Body of pancreas (tissue), 4 donors: ENCODE results near the gene OR10A3. TPM values are rescaled to one million over a fixed set of nuclear protein-coding genes. Genes with fewer than 3 reads are reported as not detected.

Source experiments
- ATAC-seq: fragments of 150-250 bp; one replicate; pipeline ENCODE4 v1.9.1; 2016
- DNase-seq, 4 donors: peaks; one replicate each; pipeline ENCODE4 v3.0.0-alpha.2; 2019
- H3K27ac ChIP-seq, 4 donors: fragments of 200-600 bp; sonication (generic); 1 replicate in 3 of 4; 2 replicates in 1 of 4; pipeline versions ENCODE4 v1.5.1 to v1.6.1; 2016 to 2019; ENCODE audit warnings: mild to moderate bottlenecking in 1 of 4, mixed read lengths in 1 of 4, moderate library complexity in 1 of 4
- H3K27me3 ChIP-seq, 2 donors: fragments of 200-600 bp; sonication (generic); one replicate each; pipeline ENCODE4 v1.6.0; 2016; ENCODE audit warnings: mild to moderate bottlenecking in 1 of 2
- H3K36me3 ChIP-seq, 2 donors: fragments of 200-600 bp; sonication (generic); replicated peaks in 1 of 2; 2 replicates each; pipeline ENCODE4 v1.5.1; 2016; ENCODE audit warnings: low read depth in 2 of 2; ENCODE audit not compliant: insufficient read depth in 1 of 2
- H3K4me1 ChIP-seq: fragments of 200-600 bp; sonication (generic); one replicate; pipeline ENCODE4 v1.6.0; 2016
- H3K4me3 ChIP-seq, 2 donors: fragments of 200-600 bp; sonication (generic); 1 replicate in 1 of 2; 2 replicates in 1 of 2; pipeline ENCODE4 v1.5.1; 2016 to 2019
- H3K9me3 ChIP-seq, 3 donors: fragments of 200-600 bp; sonication (generic); 1 replicate in 2 of 3; 2 replicates in 1 of 3; pipeline ENCODE4 v1.5.1; 2016
- POLR2A ChIP-seq, 3 donors: fragments of 450-650 bp; IDR thresholded peaks; one replicate each; pipeline ENCODE4 v1.6.1; 2016; ENCODE audit warnings: antibody characterized with exemption in 3 of 3, mild to moderate bottlenecking in 2 of 3
- WGBS, 2 donors: methylation state at CpG; one replicate each; pipeline ENCODE4 v1.1.5; 2017; 5-methylcytosine and 5-hydroxymethylcytosine counted together
- intact Hi-C: fragments of 100-400 bp; cut with DNase I; formaldehyde crosslinking; loops from one replicate; pipeline ENCODE4 v1.15.1; 2023
- total RNA-seq, 2 donors: library from RNA; depleted of rRNA; stranded (reverse); fragments of >200 nt; gene quantifications; one replicate each; pipeline ENCODE4 v1.1.0, GENCODE V29; 2016
- TF ChIP-seq, protein P1 (sequence below), 7 experiments: fragments of 450-650 bp in 4 of 7; fragments of 200-600 bp in 3 of 7; sonication (generic) in 3 of 7; IDR thresholded peaks; one replicate each; pipeline ENCODE4 v1.5.1; 2016 to 2019; ENCODE audit warnings: antibody characterized with exemption in 7 of 7

OR10A3 gene
- total RNA-seq, 2 donors from 2014 or later, result not detected

GRCh38 chr11:7969756-7970646 is 28.5 kb upstream of the OR10A3 start:
- ATAC-seq, result no peak
- intact Hi-C loops, result no loop called here
- 78 to 83% methylated on average over 3 of the region's 3 CpGs for WGBS, 2 donors

DNA sequence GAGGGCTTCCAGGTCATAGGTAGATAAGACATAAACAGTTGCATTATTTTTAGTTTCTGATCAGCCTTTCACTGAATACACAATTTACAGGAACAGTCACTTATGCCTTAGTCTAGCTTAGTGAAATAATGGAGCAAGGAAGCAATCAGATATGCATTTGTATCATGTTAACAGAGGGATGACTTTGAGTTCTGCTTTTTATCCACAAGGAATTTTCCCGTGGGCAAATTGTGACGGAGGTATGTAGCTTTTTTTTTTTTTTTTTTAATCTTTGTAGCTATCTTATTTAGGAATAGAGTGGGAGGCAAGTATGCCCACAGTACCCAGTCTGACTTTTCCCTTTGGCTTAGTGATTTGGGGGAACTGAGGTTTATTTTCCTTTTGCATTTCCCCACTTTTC is 27.2 kb upstream of the OR10A3 start:
- no peaks in the 10 kb centered on the region for H3K36me3 ChIP-seq
- intact Hi-C loops, result no loop called here
- no peak overlapping the region for H3K4me3 ChIP-seq
- H3K27ac ChIP-seq, result no peak overlapping the region
- TF ChIP-seq, protein P1, sequence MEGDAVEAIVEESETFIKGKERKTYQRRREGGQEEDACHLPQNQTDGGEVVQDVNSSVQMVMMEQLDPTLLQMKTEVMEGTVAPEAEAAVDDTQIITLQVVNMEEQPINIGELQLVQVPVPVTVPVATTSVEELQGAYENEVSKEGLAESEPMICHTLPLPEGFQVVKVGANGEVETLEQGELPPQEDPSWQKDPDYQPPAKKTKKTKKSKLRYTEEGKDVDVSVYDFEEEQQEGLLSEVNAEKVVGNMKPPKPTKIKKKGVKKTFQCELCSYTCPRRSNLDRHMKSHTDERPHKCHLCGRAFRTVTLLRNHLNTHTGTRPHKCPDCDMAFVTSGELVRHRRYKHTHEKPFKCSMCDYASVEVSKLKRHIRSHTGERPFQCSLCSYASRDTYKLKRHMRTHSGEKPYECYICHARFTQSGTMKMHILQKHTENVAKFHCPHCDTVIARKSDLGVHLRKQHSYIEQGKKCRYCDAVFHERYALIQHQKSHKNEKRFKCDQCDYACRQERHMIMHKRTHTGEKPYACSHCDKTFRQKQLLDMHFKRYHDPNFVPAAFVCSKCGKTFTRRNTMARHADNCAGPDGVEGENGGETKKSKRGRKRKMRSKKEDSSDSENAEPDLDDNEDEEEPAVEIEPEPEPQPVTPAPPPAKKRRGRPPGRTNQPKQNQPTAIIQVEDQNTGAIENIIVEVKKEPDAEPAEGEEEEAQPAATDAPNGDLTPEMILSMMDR (IDR thresholded peaks at IDR 0.05), result no peak
- TF ChIP-seq POLR2A (IDR thresholded peaks at IDR 0.05), result no peak
- ATAC-seq (no peak), DNase-seq (no peak)
- peaks cover 4% of the 10 kb centered on the region for H3K4me1 ChIP-seq
- H3K27me3 ChIP-seq, result no peaks in the 10 kb centered on the region
- H3K9me3 ChIP-seq, result no peaks in the 10 kb centered on the region
- 53 to 63% methylated on average over 2 of the region's 2 CpGs for WGBS, 2 donors

More at GRCh38 chr11:7969756-7970646, 28.5 kb upstream of the OR10A3 start:
- Histone ChIP-seq H3K4me3 (no peak overlapping the region), H3K27ac (no peak overlapping the region), H3K27me3 (no peaks in the 10 kb centered on the region), H3K4me1 (no peaks in the 10 kb centered on the region), H3K36me3 (no peaks in the 10 kb centered on the region), H3K9me3 (no peaks in the 10 kb centered on the region)
- DNase-seq, result no peak
- TF ChIP-seq POLR2A (IDR thresholded peaks at IDR 0.05), result no peak
- TF ChIP-seq, protein P1 (IDR thresholded peaks at IDR 0.05), result no peak

GRCh38 chr11:7967826-7968225 is 26.3 kb upstream of the OR10A3 start:
- Histone ChIP-seq H3K4me1 (peaks cover 4% of the 10 kb centered on the region), H3K27me3 (no peaks in the 10 kb centered on the region), H3K36me3 (no peaks in the 10 kb centered on the region), H3K9me3 (no peaks in the 10 kb centered on the region), H3K4me3 (no peak overlapping the region), H3K27ac (no peak overlapping the region)
- DNase-seq (no peak), ATAC-seq (no peak)
- TF ChIP-seq, protein P1 (IDR thresholded peaks at IDR 0.05), result no peak
- TF ChIP-seq POLR2A (IDR thresholded peaks at IDR 0.05), result no peak
- intact Hi-C loops, result no loop called here

- DNase-seq (no peak), ATAC-seq (no peak)
- Histone ChIP-seq H3K4me3 (no peak overlapping the region), H3K27me3 (no peaks in the 10 kb centered on the region), H3K4me1 (peaks cover 4% of the 10 kb centered on the region), H3K9me3 (no peaks in the 10 kb centered on the region), H3K36me3 (no peaks in the 10 kb centered on the region), H3K27ac (no peak overlapping the region)
- TF ChIP-seq, protein P1 (IDR thresholded peaks at IDR 0.05), result no peak
- no peak for TF ChIP-seq POLR2A (IDR thresholded peaks at IDR 0.05)
- 73 to 96% methylated on average over 1 of the region's 1 CpG for WGBS, 2 donors
- intact Hi-C loops, result no loop called here
Observed at GRCh38 chr11:7967097-7967496, 25.6 kb upstream of the OR10A3 start.

GRCh38 chr11:7965386-7965785 is 23.9 kb upstream of the OR10A3 start, which contains the start of gene NLRP10:
NLRP10 (minus strand) TSS chr11:7965447; CDS start chr11:7963495, 1,952 bp downstream.
- no peak within 1 kb of the TSS for H3K4me3 ChIP-seq
- H3K27me3 ChIP-seq, result no peaks in the 10 kb centered on the region
- TF ChIP-seq, protein P1 (IDR thresholded peaks at IDR 0.05), result no peak
- no peak for TF ChIP-seq POLR2A (IDR thresholded peaks at IDR 0.05)
- no peak for DNase-seq
- no peaks in the 10 kb centered on the region for H3K9me3 ChIP-seq
- ATAC-seq, result no peak
- H3K36me3 ChIP-seq, result no peaks in the 10 kb centered on the region
- H3K27ac ChIP-seq, result no peak within 1 kb of the TSS
- intact Hi-C loops, result no loop called here
- peaks cover 4% of the 10 kb centered on the region for H3K4me1 ChIP-seq
- WGBS, 2 donors, result 88 to 94% methylated on average over 1 of the region's 1 CpG
